GM18519 (cell line): ENCODE measurements around the gene TRIM45.
A peak's percentile ranks its signal among the peaks of the same experiment; 100 is the strongest.
"Not testable (repeated sequence)": the region's sequence is repeated elsewhere in the genome, so short reads cannot be mapped to it uniquely, and the experiment has no call there.

Experiments
- ATAC-seq: cut with Tn5 transposase; IDR thresholded peaks from one replicate; pipeline ENCODE4 v1.9.1; 2021; ENCODE audit warnings: mild to moderate bottlenecking, moderate library complexity; ENCODE audit not compliant: unreplicated experiment, low FRiP score

TRIM45 gene

DNA sequence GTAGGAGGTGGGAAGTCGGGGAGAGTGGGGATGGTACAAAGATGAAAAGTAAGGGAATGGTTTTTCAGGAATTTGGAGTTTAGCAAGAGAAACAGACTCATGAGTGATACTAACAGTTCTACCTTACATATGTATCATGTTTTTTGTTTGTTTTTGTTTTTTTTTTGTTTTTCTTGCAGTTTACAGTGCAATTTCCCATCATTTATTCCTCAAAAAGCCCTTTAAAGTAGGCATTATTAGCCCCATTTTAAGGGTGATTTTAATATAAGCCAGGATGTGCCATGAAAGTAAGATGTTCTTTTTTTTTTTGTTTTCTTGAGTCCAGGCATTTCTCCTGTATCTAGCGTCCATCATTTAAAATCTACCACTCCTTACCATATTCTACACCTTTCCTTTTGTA, 13.8 kb upstream of the TRIM45 start:
- ATAC-seq: no peak

DNA sequence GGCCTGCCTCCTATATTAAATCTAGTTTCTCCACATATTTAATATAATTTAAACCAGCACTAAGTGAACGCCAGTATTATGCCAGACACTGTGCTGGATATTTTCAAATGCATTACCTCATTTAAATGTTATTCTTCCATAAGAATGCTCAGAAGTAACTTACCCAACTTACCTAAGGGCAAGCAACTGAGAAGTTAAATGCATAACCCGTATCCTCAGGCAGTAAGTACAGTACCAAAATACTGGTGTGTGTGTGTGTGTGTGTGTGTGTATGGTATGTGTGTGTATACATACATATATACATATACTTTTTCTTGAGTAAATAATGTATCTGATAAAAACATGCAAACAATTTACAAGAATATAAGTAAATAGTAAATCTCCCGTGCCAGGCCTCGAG, 9.0 kb upstream of the TRIM45 start:
- ATAC-seq: no peak

DNA sequence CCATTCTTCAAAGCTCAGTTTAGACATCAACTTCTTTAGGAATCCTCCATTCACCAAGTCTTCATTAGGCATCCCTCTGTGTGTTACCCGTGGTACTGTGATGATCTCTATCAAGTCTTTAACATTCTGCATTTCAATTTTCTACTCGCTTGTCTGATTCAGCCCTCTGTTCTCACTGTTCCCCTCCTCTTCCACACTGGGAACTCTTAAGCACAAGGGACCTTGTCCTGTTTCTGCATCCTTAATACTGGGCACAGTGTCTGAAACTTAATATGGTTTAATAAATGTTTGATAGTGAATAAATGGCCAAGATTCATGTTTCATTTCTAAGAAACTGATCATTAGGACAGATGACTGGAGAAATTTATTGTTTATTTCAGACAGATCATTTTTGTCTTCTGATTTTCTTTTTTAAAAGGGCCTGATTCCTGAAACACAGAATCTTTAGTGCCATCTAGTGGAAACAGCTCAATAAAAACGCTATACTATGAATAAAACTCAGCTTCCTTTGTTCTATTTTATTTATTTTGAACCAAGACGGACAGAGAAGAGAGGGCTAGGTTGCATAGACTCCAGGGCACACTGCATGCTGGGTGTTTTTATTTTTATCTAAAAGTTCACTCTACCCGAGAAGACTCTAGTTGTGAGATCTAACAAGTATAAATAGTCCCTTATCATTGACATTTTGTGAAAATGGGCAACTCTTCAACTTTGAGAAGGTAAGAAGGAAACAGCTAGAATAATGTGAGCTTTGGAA, 7.0 kb upstream of the TRIM45 start:
- ATAC-seq: no peak

DNA sequence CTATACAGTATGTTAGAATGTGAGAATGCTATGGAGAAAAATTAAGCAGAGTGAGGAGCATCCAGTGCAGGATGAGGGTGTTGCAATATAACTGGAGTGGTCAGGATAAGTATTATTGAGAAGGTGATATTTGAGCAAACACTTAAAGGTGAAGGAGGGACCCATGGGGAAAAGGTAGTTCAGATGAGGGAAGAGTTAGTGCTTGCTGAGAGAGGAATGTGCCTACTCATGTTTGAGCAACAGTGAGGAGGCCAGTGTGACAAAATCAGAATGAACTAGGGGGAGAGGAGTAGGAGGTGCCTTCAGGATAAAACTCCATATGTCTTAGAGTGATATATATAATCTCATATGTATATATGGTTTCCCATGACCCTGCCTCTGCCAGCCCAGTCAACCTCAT, 6.2 kb upstream of the TRIM45 start:
- no peak for ATAC-seq

DNA sequence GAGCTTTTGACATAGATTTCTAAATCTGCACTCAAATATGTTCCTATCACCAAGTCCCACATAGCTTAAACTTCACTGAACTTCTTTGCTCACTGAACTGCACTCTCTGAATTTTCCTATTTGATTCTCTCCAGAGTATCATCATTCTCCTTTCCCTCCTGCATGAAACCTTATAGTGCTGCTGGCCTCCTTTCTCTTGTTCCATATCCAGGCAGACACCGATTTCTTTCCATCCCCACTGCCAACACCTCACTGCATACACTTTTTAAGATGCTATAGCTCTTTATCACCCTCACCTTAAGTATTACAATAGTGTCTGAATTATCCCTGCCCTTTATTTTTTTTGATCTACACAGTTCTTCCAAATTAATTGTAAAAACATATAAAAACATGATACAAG, 3.1 kb upstream of the TRIM45 start:
- ATAC-seq: no peak

DNA sequence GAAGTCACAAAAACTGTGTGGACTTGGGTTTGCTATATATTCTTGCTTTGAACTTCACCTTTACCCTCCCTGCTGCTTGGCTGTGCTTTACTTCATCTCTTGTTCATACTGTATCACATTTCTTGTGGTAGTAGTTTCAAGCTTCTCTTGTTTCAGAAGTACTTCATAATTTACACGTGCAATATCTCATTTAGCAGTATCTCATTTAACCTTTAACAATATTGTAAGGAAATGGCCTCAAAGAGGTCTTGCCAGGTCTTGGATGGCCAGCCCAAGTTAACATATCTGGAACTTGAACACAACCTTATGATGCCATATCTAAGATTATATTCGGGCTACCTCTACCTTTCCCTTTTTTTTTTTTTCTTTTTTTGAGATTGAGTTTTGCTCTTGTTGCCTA, 1.7 kb upstream of the TRIM45 start:
- ATAC-seq: no peak

DNA sequence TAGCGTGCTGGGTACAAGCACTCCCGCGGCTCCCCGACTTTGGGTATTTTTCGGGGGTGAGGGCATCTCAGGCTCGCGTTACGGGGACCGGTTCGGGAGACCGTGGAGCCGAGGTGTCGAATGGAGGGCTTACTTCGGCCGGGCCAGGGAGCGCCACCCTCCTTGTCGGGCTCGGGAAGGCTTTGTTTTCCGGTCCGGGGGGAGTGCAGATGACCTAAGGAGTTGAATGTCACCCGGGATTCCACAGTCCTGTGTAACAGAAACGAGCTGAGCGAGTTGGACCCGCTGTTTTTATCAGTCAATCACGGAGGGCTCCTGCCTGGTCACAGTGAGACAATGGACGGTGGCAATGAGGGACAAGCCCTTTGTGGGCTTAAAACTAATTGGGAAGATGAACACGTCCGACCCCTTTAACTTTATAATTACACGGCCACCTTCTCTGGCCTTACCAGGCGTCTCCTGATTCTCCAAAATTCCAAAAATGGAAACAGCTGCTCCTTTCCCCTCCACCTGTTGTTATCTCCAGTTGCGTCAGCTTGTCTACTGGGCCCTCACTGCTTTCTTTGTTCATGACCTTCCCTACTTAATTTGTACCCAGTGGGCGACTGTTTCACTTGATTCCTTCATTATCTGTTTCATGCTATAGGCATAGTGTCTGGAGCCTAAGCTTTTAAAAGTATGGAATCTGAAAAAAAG, 929 bp upstream of the TRIM45 start:
- no peak for ATAC-seq

DNA sequence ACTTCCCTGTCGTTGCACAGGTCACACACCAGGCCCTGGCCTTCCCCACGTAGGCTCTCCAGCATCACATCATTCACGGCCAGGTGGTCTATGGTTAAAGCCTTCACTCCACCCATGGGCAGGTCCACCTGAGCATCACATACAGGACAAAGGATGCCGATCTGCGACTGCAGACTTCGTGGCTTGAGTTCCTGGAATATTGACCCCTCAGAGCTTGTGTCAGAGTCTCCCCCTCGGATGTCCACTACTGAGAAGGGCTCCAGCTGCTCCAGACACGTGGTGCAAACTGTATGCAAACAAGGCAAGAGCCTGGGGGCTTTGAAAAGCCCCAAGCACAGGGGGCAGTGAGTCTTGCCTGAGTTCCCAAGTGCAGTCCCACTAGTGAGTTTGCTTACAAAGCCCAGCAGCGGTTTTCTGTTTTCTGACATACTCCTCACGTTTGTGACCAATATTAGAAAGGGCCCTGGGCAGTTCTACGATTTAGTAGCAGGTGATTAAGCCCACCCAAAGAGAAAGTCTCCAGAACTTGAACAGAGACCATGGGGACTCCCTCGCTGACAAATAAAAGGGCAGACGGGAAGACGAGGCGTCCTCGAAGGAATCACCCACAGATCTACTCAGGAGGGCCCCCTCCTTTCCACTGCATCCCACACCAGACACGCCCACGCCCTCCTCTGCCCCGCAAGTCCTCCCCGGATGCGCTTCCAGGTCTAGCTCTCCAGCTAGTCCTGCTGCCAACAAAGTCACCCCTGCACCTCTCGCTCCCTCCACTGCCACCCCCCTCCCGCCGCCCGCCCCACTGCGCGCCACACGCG, 568 bp downstream of the TRIM45 start:
- peak; percentile 3 for ATAC-seq

DNA sequence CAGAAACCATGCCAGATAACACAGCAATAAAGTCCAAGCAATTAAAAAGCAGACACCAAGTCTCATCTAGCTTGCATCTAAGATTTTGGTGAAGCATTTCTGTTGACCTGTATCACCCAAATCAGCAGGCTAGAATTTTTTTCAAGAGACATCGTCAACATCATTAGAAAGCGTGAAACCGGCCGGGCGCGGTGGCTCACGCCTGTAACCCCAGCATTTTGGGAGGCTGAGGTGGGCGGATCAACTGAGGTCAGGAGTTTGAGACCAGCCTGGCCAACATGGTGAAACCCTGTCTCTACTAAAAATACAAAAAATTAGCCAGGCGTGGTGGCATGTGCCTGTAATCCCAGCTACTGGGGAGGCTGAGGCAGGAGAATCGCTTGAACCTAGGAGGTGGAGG, 2.4 kb downstream of the TRIM45 start:
- not testable (repeated sequence) for ATAC-seq

DNA sequence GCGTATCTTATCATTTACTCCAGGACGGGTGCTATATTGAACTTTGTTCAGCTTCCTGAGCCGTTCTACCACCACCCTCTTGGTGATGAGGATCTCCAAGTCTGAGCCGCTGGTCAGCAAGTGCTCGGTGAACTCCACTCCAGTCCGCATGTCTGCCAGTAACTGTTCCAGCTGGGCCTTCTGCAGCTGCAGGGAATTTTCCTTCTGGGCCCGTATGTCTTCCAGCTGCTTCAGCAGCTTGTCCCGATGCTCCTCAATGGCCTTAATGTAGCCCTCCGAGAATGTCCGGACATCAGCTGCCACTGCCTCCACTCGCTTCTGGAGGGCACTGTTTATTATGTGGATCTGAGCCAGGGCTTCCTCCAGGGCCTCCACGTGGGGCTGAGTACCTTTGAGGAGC, 3.4 kb downstream of the TRIM45 start:
- no peak for ATAC-seq

DNA sequence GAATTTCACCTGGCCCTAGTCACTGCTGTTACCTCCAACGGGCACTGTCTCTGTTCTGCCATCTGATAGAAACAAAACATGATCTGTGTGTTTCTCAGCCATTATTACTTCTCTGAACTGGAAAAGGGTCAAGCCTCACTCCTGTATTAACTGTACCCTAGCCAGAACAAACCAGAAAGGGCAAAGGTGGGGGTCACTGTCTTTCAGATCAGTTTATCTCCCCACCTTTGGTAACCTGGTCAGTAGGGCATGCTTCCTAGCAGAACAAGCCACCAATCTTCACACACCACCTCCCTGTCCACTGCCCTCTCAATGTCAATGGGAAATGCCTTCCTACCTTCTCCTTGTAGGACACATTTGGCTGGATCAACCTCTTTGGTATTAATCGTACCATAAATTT, 3.9 kb downstream of the TRIM45 start:
- no peak for ATAC-seq

DNA sequence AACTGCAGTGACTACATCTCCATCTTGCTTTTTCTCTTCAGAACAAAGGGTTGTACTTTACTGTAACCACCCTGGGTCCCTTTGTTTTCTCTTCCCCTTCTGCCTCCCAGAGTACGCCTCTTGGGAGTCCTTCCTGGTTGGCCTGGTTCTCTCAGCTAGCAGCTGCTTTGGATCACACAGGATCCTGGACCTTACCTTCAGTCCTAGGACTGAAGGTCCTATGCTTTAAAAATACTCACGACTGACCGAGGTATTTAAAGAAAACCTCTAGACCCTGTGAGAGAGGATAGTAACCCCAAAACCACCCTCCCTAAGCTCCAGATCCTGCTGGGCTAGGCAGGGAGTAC, 4.8 kb downstream of the TRIM45 start:
- ATAC-seq: no peak

DNA sequence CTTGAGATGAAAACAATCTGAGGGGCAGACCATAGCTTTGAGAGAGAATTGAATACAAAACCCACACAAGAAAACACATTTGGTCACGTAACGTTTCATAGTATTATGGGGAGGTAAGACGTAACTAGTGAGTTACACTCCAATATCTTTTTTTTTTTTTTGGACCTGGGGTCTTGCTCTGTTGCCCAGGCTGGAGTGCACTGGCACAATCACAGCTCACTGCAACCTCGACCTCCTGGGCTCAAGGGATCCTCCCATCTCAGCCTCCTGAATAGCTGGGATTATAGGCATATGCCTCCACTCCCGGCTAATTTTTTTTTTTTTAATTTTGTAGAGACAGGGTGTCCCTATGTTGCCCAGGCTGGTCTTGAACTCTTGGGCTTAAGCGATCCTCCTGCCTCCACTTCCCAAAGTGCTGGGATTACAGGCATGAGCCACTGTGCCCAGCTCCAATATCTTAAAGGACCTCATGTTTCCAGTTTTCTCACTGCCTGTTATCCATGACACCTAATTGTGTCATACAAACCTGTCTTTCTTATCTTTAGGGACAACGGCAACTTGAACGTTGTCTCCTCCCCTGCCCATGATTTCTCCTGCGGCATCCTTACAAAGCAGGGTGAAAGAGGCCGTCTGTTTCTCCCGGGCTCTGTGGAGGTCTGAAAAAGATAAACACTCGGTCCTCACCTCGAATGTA, 5.3 kb downstream of the TRIM45 start:
- ATAC-seq: no peak

DNA sequence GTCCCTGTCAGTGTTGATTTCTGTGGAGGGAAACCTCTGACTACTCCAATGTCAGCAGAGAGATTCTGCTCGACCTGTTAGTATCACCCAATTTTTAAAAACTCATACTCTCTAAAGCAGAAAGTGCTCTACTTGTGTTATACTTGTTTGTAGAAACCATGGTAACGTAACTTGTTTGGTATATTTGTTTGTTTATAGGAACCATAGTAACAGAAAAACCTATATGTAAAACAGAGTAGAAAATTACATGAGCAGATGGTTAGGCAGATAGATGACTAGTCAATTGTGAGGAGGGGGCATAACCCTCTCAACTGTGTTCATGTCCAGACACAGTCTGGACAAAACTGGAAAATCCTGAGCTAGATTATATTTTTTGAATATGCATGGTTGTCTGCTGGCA, 6.7 kb downstream of the TRIM45 start:
- no peak for ATAC-seq

DNA sequence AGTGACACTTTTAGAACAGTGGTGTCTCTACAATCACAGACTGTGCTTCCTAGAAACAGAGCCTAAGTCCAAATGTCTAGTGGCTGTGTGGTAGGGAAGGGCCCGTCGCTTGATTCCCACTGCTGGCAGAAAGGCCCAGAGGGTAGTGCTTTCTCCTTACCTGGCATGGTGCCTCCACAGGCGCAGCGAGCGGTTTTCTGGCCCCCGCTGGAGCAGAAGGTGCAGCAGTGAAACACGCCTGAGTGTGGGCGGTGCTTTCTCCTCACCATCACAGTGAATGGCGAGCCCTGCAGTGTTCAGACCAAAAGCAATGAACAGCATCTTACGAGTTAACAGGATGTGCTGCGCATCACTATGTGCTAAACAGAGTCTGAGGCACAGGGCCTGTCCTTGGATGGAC, 8.3 kb downstream of the TRIM45 start:
- no peak for ATAC-seq

DNA sequence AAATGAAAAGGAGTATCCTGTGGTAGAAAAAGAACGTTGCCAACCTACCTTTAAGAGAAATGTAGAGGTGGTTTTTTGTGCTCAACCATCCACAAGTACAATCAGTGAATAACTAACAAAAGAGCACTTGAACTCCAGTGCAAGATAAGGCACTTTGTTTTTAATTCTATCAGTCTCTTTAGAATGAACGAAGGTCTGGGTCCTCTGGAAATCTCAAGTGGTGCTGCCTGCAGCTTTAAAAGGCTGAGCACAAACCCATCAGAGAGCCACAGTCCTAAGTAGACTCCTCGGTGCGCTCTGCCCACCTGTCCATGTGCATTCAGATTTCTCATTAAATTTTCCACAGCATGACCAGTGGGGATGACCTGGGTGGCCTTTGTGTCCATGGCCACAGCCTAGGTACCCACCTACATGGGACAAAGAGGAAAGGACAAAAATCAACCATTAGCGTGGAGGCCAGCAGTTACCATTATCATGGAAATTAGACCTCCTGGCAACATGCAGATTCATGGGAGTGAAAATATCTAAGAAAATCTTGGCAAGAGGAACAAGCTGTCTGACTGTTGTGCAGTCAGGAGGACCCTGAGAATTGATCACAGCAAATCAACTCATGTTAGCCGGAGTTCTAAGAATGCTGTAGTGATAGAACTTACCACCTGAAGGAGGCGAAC, 9.4 kb downstream of the TRIM45 start:
- no peak for ATAC-seq

DNA sequence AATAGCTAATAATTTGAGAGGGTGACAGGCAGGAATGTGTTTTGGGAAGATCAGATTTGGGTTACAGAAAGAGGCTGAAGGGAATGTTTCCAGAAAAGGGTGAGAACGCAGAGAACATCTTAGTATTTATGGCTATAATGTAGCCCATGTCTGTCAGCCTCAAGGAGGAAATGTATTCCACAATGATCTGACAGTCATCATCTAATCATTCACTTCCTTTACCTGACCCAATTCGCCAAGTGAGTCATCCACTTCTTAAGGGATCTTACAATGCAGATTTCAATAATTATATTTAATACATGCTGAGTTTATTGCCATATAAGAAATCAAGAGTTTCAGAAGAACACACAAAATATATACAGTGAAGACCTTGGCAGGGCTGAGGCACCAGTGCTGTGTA, 10.8 kb downstream of the TRIM45 start:
- ATAC-seq: no peak

DNA sequence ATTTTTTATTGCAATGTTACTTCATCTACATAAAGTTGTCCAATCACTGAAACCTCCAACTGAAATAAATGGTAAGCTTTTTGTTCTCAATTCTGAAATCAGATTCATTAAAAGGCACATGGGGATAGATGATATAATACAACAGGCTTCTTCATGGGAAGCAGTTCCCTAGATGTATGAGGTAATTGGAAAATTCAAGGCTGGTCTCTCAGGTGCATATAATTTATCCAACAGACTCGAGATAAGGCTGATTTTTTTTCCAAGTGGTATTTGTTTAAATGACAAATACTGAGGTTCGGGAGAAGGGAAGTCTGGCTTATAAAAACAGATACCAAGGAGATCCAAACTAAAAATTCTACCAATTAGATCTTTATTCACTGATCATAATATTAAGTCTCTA, 14.2 kb downstream of the TRIM45 start:
- no peak for ATAC-seq

DNA sequence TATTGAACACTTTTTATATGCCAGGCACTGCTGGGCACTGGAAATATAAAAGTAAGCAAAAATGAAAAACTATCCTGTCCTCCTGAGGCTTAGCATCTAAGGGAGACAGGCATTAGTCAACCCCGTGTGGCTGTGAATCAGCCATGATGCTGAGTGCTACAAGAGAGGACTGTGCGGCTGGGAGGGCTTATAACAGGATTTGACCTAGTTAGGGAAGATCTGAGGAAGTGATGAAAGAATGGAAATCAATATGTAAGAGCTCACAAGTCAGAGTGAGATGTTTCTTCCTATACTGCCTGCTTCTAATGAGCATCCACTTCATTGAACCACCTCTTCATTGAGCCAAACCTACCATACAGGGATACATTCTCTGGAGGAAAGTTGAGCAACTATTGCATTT, 15.1 kb downstream of the TRIM45 start:
- no peak for ATAC-seq

DNA sequence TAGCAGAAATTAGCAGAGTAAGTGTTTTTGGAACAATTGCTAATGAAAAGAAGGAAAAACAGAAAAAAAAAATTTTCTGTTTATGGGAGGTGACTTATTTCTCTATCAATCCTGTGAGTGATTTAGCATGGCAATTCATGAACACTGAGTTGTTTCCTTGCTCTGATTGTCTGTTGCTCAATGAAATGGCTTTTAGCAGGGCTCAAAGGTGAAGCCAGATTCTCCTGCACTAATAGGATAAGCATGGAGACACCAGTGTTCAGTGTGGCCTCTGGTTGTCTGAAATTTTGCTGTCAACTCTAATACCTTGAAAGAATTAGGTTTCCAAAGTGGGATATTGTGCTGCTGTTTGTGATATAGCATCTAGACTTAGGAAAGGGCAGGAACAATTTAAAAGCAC, 15.8 kb downstream of the TRIM45 start:
- ATAC-seq: no peak

DNA sequence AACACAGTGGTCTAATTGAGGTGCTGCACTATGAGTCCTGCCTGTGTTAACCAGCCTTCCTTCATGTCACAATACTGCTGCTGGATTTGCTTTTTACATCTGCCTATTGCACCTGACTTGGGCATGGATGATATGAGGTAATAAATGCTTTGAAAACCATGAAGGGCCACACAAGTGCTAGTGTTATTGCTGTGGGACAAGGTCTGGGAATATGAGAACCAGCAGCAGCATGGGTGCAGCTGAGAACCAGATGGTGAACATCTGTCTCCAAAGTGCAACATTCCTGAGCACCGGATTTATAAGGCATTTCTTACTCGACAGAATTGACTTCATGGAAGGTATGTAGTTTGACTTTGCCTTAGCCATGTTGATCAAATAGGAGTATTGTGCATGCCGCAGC, 16.6 kb downstream of the TRIM45 start:
- no peak for ATAC-seq
